Raji (cell line): ENCODE results near the gene GDF10.

Experiments
- POLR2A ChIP-seq: IDR thresholded peaks from 2 replicates; pipeline ENCODE4 v1.6.1; 2011; ENCODE audit warnings: low read depth, low read length, control low read depth; ENCODE audit not compliant: insufficient read depth

GDF10 gene

DNA sequence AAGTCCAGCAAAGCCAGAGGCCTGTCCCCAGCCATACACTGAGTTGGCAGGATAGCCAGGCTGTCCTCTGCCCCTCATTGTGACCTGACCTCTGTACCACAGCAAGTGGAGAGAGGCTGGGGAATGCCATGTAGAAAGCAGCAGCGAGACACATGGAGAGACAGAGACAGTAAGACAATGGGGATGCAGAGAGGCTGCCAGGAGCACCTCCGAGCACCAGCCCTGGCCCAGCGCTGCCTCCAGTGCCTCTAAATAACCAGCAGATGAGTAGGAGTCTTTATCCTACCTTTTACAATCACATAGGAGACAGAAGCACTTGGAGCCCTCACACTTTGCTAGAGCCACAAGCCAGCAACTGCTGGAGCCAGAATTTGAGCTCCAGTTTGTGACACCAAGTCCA is 30.4 kb downstream of the GDF10 start:
- no peak for TF ChIP-seq POLR2A

- TF ChIP-seq POLR2A, result no peak
These were observed 30.8 kb downstream of the GDF10 start for GRCh38 chr10:47330804-47331203.

- TF ChIP-seq POLR2A, result no peak
These were observed 31.5 kb downstream of the GDF10 start for GRCh38 chr10:47331491-47331890.

DNA sequence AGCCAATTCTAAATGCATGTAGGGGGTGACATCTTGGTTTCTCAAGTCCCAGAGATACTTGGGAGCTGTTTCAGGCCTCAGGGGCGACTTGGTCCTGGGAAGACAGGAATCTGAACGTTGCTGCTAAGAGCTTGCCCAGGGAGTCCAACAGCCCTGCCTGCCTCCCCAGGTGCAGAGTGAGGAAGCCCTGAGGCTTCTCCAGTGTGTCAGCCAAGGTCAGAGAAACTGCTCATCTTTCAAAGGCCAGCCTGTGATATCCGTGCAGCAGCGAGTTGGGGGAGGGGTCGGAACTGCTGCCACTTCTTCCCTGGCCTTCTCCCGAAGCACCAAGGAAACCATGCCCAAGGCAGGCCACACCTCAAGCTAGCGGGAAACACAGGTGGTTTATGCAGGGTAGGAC is 32.0 kb downstream of the GDF10 start:
- no peak for TF ChIP-seq POLR2A

DNA sequence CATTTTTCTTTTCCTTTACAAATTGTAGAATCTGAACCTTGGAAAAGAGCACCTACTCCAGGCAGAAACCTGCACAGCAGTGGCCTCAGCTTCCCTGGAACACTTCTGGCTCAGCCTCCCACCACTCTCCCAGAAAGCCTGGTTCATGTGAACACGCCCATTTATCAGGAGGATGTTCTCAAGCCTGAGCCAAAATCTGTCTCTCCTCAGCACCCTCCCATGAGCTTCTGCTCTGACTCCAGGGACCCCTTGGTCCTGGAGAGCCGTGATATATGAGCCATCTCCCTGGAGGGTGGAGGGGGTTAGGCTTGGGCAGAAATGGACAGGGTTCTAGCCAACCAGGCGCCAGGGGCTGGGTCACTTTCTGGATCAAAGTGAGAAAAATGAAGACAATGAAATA is 32.4 kb downstream of the GDF10 start:
- no peak for TF ChIP-seq POLR2A

GRCh38 chr10:47332946-47333345 is 32.9 kb downstream of the GDF10 start:
- TF ChIP-seq POLR2A, result no peak

- TF ChIP-seq POLR2A, result no peak
These were observed 33.5 kb downstream of the GDF10 start for GRCh38 chr10:47333532-47333931.

GRCh38 chr10:47334466-47335295 is 34.7 kb downstream of the GDF10 start:
- TF ChIP-seq POLR2A, result no peak

DNA sequence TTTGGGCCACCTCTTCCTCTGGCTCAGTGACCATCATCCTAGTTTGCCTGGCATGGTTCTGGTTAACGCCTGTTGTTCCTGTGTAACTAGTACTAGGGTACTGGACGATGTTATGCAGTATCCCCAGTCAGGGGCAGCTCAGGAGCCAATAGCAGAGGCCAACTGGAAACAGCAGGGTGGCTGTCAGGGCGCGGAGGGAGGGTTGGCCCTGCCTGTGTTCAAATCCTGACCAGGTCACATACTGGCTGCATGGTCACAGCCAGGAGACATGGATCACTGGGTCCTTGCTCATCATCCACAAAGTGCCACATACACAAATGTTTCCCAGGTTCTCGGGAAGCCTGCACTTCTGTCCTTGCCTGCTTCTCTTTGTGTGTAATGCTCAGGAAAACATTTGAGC is 35.9 kb downstream of the GDF10 start:
- no peak for TF ChIP-seq POLR2A

- TF ChIP-seq POLR2A, result no peak
These were observed 36.6 kb downstream of the GDF10 start for GRCh38 chr10:47336387-47337134.

DNA sequence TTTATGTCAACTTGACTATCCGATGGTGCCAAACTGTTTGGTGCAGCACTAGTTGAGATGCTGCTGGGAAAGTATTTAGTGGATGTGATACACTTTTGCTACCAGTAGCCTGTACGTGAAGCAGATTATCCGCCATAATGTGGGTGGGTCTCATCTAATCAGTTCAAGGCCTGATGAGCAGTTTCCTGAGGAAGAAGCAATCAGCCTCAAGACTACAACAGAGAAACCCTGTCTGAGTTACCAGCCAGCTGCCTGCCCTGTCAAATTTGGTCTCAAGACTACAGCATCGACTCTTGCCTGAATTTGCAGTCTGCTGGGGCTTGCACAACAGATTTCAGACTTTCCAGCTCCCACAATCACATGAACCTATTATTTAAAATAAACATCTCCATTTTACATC is 37.3 kb downstream of the GDF10 start:
- TF ChIP-seq POLR2A, result no peak

- no peak for TF ChIP-seq POLR2A
These were observed 39.3 kb downstream of the GDF10 start for GRCh38 chr10:47339186-47339735.

DNA sequence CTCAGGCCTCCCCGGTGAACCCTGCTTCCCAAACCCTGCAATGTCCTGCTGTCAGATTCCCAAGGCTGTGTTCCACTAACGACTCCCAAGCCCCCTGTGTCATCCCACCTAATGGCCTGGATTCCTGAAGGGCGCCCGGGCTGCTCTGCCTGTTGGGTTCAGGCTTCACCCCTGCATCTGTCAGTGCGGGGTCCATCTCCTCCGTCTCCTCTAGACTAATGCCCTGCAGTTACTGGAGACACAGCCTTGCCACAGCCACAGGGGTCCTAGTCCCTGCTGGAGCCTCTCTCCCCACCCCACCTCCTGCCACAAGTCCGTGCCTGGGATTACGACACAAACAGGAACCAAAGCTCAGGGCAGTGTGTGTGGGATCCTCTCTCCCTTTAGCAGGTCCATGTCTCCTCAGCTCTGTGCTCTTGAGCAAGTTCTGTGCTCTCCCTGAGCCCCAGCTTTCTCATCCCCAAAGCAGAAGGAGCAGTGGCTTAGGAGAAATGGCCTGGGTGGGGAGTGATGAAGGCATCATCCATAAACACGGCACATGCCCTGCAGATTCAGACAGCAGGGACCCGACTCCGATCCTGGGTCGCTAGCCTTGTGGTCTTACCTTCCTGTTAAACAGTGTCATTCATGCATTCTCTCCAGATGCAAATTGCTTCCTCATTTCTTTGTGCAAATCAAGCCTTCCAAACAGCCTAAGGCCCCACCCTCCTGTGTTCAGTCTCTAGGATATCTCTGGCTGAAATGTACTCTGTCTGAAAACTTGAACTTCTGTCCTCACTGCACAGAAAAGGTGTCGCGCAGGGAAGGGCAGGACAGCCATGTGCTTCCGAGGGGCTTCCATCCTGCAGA is 40.0 kb downstream of the GDF10 start:
- TF ChIP-seq POLR2A, result no peak

DNA sequence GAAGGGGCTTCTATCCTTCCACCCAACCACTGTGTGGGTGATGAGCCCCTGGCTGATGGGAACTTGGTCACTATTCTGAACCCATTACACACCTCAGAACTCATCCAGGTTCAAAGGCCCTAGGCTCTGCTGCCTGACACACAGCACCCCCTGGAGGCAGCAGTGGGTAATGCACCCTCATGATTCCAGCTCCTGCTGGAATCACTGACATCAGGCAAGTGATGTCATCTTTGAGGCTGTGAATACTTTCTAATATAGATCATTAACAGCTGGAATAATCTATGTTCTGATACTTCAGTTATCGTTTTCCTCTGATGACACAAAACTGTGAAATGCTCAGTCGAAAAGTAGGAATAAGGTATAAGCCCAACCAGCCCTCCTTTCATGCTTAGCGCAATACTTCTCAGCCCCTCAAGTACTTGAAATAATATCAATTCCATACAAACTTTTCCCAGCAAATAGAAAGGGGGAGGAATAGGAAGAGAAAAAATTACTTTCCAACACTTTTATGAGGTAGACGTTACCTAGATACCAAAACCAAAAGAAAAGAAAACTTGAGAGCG is 40.7 kb downstream of the GDF10 start:
- no peak for TF ChIP-seq POLR2A
